PC-9 (cell line): ENCODE results near the gene UNG.

Experiments
- EZH2 ChIP-seq: fragments of 200-600 bp; sonication (generic); IDR thresholded peaks from 2 replicates; pipeline ENCODE4 v1.8.0; 2017; ENCODE audit warnings: antibody characterized with exemption, low read depth
- TF ChIP-seq, protein P1 (sequence below): fragments of 200-600 bp; sonication (generic); conservative IDR thresholded peaks from 2 replicates; pipeline ENCODE4 v1.6.1; 2017; ENCODE audit warnings: mixed run types, antibody characterized with exemption, mild to moderate bottlenecking, moderate library complexity

DNA sequence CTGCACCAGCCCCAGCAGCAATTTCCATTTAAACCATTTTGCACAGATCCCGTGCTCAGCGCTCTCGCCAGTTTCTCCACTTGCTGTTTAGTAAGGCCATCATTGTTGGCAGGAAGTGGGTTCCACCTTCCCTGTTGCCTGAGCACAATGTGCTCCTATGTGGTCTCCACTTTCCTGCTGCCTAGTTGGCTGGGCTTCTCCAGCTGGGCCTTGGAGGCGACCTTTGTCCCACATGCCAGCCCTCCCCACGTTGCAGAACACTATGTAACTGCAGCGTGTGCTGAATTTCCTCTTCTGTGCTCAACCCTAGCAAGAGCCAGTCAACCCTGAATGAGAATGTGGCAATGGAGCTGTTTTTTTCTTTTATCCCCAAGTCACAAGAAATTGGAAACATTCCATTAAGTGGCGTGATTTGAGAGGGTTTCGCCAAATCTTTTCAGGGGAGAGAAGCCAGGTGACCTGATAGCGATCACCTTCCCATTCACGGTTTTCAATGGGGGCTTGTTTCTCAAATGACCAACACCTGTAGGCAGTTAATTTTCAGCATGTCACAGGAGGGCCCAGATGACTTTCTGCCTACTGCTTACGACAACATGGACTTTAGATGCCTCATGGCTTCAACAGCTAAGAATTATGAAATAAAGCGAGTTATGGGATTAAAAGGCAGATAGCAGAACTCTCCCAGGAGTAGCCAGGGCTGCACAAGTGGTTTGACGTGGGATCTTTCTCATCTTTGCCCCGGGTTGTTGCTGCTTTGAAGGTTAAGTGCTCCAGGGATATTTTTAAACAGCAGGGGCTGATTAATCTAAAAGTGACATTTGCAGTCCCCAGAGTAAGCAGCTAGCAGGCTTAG, 18.6 kb downstream of the UNG start, which contains the start of gene ACACB:
- TF ChIP-seq, protein P1, sequence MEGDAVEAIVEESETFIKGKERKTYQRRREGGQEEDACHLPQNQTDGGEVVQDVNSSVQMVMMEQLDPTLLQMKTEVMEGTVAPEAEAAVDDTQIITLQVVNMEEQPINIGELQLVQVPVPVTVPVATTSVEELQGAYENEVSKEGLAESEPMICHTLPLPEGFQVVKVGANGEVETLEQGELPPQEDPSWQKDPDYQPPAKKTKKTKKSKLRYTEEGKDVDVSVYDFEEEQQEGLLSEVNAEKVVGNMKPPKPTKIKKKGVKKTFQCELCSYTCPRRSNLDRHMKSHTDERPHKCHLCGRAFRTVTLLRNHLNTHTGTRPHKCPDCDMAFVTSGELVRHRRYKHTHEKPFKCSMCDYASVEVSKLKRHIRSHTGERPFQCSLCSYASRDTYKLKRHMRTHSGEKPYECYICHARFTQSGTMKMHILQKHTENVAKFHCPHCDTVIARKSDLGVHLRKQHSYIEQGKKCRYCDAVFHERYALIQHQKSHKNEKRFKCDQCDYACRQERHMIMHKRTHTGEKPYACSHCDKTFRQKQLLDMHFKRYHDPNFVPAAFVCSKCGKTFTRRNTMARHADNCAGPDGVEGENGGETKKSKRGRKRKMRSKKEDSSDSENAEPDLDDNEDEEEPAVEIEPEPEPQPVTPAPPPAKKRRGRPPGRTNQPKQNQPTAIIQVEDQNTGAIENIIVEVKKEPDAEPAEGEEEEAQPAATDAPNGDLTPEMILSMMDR = no peak
- no peak for TF ChIP-seq EZH2
